GM19468 (cell line): ENCODE results near the gene MYO10.
"Not testable (repeated sequence)": the region's sequence is repeated elsewhere in the genome, so short reads cannot be mapped to it uniquely, and the experiment has no call there.

Experiments used
- ATAC-seq: cut with Tn5 transposase; IDR thresholded peaks from one replicate; pipeline ENCODE4 v1.9.1; 2021; ENCODE audit warnings: mild to moderate bottlenecking, moderate library complexity, moderate number of reproducible peaks; ENCODE audit not compliant: unreplicated experiment; ENCODE audit errors: extremely low read depth

Gene MYO10

DNA sequence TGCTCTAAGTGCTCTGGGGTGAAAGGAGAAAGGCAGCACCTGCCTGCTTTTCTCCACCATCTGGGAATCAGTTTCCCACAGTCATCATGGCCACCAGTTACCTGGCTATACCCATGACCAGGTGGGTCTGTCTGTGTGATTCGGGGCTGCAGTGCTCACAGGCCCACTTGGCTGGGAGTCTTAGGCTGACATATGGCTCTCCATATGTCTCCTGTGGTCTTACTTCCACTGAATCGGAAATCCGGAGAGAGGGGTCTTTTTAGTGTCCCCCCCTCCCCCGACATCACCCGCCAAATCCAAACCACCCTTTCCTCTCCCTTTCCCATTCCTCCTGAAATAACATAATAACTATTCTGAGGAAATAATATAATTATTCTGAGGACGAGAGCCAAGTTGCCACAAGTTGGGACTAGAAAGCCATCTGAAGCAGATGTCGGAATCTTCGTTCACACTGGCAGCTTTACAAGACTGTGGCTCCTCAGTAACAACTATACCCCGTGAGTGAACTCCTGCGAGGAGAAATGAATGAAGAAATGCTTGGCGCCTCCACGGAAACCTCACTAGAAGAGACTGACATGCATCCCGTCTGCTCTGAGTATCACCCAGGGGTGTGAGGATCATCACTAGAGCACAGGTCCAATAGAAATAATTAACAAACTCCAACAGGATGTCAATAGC, 143.4 kb downstream of the MYO10 start:
- no peak for ATAC-seq

DNA sequence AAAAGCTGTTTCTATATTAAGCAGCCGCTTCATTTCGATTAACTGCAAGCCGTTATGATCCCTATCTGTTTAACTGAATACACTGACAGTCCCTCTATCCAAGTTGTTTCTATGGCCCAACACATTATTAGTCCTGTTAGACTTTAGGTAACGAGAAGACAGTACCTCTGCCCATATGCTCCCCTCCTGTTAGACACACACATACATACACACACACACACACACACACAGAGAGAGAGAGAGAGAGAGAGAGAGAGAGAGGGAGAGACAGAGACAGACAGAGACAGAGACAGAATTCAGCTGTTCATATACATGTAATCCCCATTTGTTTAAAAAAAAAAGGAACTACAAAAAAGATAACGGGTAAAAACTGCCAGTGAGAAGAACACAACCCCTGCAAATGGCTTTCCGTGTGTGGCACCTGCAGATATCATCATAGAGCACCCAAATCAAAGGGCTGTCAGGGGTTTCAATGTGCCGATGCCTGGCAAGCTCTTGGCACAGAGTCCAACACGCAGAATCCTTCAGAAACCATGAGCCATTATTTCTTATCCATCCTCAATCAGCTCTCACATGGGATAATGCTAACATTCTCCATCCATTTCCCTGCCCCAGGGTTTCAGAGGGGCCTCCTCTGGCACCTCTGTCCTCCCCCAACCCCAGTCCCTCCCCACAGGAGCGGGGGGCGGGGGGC, 144.0 kb downstream of the MYO10 start:
- no peak for ATAC-seq

DNA sequence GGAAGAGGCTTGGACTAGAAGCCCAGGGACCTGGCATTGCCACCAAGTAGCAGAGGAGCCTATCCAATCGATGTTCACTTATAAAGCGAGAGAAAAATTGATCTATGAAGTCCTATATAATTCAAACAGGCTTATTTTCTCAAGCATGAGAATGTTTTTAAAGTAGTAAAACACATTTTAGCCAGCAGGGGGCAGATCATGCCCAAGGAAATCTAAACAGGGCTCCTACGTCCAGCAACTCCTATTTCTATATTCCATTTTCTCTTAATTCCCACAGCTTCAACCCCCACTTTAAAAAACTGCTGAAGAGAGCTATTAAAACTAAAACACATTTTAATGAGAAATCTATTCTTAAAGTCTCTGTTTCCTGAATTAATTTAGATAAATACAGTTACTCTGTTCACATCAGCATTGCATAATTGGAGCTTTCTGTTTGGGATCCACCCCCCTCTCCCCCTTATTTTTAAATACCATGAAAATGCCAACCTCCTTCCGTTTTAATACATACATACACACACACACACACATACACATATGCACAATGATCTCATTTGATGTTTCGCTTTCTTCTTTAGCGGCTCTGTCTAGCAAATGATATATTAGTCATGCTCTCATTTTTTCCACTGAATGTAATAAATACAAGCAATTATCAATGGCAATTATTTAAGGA, 144.9 kb downstream of the MYO10 start:
- no peak for ATAC-seq

DNA sequence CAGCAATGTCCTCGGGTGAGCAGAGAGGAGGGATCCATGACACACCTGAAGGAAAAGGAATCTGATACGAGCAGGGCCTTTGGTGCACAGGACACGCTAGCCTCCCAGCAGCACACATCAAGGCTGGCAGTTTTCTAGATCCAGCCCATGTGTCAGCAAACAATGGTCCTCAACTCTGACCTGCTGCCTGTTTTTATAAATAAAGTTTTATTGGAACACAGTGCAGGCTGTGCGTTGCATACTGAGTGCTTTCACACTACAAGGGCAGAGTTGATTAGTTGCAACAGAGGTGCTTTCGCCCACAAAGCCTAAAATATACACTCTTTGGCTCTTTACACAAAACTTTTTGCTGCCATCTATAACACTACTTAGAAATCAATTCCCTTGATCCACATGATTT, 147.1 kb downstream of the MYO10 start:
- no peak for ATAC-seq

DNA sequence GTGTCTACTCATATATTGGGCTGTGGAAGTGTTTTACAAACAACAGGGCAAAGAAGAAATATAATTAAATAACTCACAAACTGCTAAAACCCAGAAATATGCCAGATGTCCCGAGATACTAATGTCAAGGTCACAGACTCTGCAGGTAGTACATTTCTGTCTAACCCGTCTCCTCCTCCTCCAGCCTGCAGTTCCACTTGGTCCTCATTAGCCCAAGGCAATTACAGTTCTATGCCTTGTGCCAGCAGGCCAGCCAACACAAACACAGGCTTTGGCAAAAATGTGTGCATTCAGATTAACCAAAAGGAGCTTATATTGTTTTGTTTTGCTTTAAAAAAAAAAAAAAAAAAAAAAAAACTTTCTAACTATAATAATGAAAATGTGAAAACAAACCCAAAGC, 148.8 kb downstream of the MYO10 start:
- no peak for ATAC-seq

DNA sequence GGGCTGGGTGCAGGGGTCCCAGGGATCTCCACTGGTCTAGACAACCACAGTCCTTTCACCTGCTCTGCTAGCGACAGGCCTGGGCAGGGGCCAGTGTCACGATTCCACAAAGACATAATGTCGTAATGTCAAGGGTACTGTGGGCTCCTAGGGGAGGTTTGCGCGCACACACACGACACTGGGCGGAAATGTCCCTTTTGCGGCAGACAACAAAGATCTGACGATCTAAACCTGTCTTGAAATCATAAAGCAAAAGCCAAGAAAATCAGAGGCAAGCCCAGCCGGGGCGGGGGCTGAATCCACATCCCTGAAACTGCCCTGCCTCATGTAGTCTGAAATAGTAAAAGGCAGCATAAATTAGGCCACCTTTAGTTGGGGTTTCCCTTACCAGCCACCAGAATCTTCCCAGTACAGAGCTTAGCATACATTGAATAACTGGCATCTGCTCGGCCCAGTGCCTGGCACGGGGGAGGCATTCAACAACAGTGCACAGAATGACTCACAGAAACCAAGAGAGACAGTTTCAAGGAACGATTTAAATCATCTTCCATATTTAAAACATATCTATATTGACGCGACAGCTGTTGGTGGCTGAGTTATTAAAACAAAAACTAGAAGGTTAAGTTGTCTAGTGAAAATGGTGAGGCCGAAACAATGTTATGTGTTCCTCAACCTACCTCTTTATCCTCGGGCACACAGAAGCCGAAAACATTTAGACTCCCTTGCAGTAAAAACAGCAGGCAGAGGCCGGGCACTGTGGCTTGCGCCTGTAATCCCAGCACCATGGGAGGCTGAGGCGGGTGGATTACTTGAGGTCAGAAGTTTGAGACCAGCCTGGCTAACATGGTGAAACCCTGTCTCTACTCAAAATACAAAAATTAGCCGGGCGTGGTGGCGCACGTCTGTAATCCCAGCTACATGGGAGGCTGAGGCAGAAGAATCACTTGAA, 151.0 kb downstream of the MYO10 start:
- ATAC-seq: peak; percentile 94

DNA sequence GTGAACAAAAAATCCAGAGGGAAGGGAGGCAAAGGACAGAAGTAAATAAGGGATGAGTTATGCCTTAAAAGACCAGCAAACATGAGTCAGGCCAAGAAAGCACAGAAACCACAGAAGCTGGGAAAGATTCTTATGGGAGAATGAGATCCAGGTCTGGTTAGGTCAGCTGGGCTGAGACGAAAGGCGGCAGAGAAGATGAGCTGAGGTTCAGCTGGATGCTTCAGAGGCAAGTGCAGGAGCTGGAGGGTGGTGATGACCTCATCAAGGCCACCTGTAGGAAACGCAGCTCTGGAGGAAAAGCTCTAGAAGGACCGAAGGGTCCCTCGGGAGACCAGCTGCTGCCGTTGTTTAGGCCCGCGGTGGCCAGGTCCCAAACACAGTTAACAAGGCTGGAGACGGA, 152.0 kb downstream of the MYO10 start:
- no peak for ATAC-seq

DNA sequence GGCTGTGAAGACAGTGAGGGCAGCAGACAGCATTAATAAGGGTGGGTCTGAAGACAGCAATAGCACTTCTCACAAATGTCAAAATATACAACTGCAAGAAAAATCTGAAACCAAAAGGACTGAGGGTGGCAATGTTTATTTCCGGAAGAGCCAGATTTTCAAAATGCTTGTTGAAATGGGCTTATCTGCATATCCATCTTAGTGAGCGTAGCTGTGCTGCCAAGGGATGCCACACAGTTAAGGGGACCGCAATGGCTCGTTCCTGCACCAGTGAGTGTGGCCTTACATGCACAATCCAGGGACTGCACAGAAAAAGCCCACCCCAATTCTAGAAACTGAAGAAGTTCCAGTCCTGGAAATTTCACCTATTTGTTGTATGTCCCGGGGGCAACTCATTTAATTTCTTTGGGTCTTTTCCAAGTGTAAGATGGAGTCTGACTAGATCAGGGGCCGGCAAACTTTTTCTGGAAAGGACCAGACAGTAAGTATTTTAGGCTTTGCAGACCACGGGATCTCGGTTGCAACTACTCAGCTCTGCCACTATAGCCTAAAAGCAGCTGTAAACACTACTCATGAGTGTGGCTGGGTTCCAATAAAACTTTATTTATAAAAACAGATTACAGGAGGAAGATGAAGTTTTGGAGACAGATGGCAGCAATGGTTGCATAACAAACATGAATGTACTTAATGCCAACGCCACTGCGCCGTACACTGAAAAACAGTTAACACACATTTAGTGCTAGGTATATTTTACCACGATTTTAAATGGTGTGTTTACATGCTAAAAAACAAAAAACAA, 154.1 kb downstream of the MYO10 start:
- no peak for ATAC-seq

DNA sequence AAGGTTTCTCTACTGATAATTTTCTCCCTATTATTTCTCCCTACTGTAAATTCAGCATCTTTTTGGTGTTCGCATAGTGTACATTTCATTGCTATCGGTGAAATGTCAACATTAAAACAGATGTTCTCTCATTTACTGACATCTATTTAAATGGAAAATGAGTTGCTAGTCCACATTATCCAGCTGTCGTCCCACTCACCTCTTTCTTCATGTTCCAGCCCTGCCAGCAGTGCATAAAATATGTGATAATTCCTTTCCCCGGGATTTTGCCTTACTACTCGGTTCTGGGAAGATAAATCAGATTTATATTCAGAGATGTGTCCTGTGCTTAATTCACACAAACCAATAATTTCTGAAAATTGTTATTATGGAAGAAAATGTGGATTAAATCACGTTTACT, 155.8 kb downstream of the MYO10 start:
- no peak for ATAC-seq

DNA sequence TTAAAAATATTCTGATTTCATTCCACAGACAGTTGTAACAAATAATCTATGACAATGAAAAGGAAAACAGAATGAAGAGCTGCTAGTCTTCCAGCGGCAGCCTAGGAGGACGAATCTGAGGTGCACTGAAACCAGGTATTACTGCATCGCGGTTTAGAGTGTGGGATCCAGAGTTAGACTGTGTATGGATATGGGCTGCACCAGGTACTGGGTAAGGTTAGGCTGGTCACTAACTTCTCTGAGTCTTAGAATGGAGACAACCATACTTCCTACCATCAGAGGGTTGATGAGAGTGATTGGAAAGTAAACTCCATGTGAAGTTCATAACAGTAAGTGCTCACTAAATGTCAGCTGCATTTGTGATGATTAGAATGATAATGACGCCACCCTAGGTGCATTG, 158.7 kb downstream of the MYO10 start:
- no peak for ATAC-seq

DNA sequence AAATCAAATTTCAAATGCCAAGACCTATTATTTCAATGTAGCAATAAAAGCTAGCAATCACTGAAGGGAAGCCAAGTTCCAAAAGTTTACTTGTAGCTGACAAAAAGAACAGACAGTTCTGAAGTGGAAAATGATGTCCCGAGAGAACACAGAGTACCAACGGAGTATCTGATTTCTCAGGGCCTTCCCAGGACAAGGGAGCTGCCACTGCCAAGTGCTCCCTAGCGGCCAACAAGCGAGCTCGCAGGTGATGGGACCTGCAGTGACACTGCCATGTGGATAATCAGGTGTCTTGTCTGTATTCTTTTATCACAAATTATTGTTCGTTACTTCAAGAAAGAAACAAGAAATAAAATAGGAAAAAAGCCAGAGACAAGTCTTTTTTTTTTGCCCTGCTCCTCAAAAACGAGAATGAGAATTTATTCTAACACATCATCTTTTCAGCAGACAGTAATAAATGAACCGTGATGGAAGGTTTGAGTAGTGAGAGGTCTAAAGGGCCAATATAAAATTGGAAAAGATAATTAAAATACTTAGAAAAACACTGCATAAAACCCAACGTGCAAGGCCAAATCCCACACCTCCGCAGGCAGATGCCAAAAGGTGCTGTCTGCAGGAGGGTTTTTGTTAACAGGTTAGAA, 159.4 kb downstream of the MYO10 start:
- no peak for ATAC-seq

DNA sequence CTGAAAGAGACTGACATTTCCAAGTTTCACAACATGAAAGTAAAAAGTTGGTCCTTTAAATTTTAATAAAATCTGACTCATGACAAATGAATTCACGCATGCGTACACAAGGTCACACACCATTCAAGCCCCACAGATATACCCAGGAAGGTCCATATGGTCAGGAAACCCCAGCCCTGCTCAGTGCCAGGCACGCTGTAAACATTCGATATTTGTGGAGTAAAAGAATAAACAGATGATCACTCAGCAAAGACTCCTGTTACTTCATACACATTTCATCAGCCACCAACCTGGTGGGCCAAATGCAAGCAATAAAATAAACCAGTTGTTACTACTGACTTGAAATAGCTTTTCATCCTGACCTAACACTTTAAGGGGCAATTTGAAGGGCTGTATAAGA, 161.3 kb downstream of the MYO10 start:
- ATAC-seq: no peak

DNA sequence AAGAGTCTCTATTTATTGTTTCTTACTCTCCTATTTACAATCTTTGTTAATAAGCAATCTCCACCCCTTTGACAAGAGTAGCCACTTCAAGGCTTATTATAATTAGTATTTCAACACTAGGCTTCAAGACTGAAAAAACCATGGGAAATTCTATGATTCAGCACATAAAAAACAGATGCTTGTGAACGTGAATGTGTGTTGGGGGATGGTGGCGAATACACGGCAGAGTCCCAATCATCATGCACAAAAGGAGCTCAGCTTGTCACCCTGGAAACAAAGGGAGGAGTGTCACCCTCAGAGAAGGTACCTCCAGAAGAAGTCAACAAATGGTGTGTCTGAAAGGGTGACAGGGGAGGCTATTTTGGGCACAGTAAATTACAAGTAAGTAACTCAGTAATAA, 162.1 kb downstream of the MYO10 start:
- no peak for ATAC-seq

DNA sequence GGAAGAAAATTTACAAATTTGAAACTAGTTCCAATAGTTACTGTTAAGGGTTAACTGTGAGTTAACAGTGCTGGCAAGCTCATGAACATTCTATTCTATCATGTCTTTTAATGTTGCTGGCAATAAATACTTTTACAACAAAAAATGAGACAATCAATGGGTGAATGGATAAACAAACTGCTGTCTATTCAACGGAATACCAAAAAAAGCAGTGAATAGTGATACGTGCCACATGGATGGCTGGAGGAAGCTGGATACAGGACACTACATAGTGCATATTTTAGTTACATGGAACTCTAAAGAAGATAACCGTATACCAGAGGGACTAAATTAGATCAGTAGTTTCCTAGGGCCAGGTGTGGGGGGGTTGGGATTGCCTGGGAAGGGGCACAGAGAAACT, 163.5 kb downstream of the MYO10 start:
- no peak for ATAC-seq

DNA sequence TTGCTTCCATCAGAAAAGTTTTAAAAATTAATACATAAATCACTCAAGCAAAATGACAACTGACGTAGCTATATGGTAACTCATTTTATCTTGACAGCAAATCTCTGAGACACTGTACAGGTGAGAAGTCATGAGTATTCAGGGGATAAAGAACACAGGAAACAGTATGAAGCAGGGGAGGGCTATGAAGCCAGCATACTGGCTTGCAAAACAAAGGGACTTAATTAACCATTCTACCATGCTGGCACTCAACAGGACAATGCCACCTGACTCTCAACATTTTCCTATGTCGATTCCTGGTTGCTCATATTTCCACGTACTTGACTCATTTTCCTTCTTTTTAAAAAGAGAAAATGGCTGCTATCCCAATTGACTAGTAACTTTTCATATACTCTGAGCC, 167.9 kb downstream of the MYO10 start:
- no peak for ATAC-seq

DNA sequence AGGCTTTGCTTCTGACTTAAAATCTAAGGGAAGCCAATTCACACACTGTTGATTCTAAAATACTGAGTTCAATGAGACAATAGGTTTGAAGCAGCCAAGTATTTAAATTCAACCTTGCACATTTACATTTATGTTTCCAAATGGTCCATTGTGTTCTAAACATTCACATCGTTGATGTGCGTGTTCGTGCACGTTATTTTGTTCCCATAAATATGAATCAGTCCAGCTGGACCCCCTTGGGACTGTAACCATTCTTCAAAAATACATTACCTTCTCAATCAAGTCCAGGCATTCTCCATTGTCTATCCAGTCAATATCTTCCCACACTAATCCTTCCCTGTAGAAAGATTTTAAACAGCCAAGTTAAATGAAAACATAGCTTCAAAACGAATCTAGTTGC, 172.9 kb downstream of the MYO10 start:
- no peak for ATAC-seq

DNA sequence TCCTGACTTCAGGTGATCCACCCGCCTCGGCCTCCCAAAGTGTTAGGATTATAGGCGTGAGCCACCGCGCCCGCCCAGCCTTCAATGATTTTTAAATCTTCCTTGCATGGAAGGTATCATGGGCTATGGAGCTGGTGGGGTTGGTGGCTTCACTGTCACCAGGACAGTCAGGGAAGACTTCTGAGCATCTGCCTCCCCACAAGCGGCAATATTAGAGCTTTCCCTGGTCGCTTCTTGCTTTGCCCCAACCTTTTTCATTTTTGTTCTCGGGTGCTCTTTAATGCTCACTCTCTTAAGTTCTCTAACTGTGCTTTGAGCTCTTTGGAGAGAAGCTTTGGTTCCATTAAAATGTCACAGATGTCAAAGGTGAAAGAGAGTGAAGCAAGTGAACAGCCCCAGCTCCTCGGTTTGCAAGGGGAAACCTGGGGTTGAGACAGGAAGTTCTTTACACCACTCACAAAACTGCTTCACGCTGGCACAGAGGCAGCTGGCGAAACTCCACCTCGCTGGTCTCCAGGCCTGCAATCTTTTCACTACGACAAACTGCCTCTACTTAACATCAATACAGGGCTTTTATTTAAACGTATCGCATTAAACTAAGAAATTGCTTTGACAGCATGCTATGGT, 176.8 kb downstream of the MYO10 start:
- ATAC-seq: peak; percentile 87

DNA sequence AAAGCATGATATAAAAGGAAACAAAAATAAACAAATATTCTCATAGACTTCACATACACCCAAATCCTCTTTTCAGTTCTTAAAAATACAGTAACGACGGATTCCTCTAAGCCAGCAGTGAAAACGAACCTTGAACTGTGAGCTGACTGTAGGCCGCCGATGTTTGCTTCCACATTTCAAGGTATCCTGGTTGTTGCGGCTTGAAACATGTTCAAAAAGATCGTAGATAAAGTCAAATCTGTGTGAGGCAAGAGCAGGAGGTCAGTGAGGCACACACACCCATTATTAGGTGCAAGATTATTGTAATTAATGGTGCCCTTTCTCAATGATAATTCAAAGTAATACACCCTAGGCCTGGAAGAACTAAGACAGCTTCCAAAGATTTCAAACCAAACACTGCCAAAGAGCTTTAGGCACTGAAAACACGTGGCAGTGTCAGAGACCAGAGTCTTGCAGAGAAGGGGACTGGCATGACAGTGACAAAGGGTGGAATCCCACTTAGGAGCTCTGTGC, 178.0 kb downstream of the MYO10 start:
- no peak for ATAC-seq

DNA sequence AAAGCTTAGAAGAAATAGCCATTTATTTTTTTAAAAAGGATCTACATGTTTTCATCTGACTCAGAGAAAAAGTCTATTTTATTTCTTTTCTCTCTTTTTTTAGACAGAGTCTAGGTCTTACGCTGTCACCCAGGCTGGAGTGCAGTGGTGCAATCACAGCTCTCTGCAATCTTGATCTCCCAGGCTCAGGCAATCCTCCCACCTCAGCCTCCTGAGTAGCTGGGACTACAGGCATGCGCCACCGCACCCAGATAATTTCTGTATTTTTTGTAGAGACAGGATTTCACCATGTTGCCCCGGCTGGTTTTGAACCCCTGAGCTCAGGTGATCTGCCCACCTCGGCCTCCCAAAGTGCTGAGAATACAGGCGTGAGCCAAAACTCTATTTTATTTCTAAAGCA, 178.5 kb downstream of the MYO10 start:
- not testable (repeated sequence) for ATAC-seq
